Stimulated activated effector memory CD8-positive, alpha-beta T cell treated with anti-CD3 and anti-CD28 coated beads, Interleukin-12 subunit alpha, Interleukin-12 subunit beta, amount 100 ng/mL, for 72 hours (primary cell): ENCODE data around the gene CTTN.
"Not testable (repeated sequence)": the region's sequence is repeated elsewhere in the genome, so short reads cannot be mapped to it uniquely, and the experiment has no call there.

Experiments
- ATAC-seq: fragments of 150-1000 bp; cut with Tn5 transposase; 2 replicates; pipeline ENCODE4 v1.10.0; 2021
- DNase-seq, 2 donors: peaks; one replicate each; pipeline ENCODE4 v3.0.0; 2021 to 2022; ENCODE audit warnings: low spot score in 2 of 2
- H3K27ac Mint-ChIP-seq: one replicate; pipeline ENCODE4 v1.8.0; 2022; ENCODE audit warnings: mild to moderate bottlenecking, mixed read lengths
- H3K36me3 Mint-ChIP-seq: one replicate; pipeline ENCODE4 v1.8.0; 2022; ENCODE audit warnings: mild to moderate bottlenecking, mixed read lengths
- H3K4me1 Mint-ChIP-seq: one replicate; pipeline ENCODE4 v1.8.0; 2022; ENCODE audit warnings: mixed read lengths
- H3K4me3 Mint-ChIP-seq: one replicate; pipeline ENCODE4 v1.8.0; 2022; ENCODE audit warnings: mild to moderate bottlenecking, mixed read lengths
- H3K9me3 Mint-ChIP-seq: one replicate; pipeline ENCODE4 v1.8.0; 2022; ENCODE audit warnings: mixed read lengths

The CTTN gene

GRCh38 chr11:70368961-70369360 is 29.4 kb upstream of the CTTN start:
- ATAC-seq (no peak), DNase-seq (no peak)
- Mint-ChIP-seq H3K27ac (no peak overlapping the region), H3K4me1 (peaks cover 31% of the 10 kb centered on the region), H3K9me3 (peaks cover 4% of the 10 kb centered on the region), H3K4me3 (no peak overlapping the region), H3K36me3 (peaks cover 52% of the 10 kb centered on the region)

- H3K9me3 Mint-ChIP-seq, result peaks cover 4% of the 10 kb centered on the region
- DNase-seq (no peak), ATAC-seq (no peak)
- no peak overlapping the region for H3K4me3 Mint-ChIP-seq
- peaks cover 13% of the 10 kb centered on the region for H3K4me1 Mint-ChIP-seq
- peaks cover 55% of the 10 kb centered on the region for H3K36me3 Mint-ChIP-seq
- H3K27ac Mint-ChIP-seq, result no peak overlapping the region
Measured at GRCh38 chr11:70371241-70371640, 27.1 kb upstream of the CTTN start.

- ATAC-seq (no peak), DNase-seq (no peak)
- H3K9me3 Mint-ChIP-seq, result peaks cover 4% of the 10 kb centered on the region
- peaks cover 56% of the 10 kb centered on the region for H3K36me3 Mint-ChIP-seq
- peaks cover 10% of the 10 kb centered on the region for H3K4me1 Mint-ChIP-seq
- no peak overlapping the region for H3K27ac Mint-ChIP-seq
- no peak overlapping the region for H3K4me3 Mint-ChIP-seq
Measured at GRCh38 chr11:70372076-70372475, 26.3 kb upstream of the CTTN start.

- no peak for ATAC-seq
- H3K36me3 Mint-ChIP-seq, result peaks cover 96% of the 10 kb centered on the region
Measured at GRCh38 chr11:70376621-70377020, 21.7 kb upstream of the CTTN start.

GRCh38 chr11:70377645-70378044 is 20.7 kb upstream of the CTTN start:
- no peak for ATAC-seq
- H3K9me3 Mint-ChIP-seq, result no peaks in the 10 kb centered on the region
- no peak for DNase-seq
- H3K36me3 Mint-ChIP-seq, result peaks cover 98% of the 10 kb centered on the region
- H3K4me1 Mint-ChIP-seq, result no peaks in the 10 kb centered on the region
- no peak overlapping the region for H3K27ac Mint-ChIP-seq
- H3K4me3 Mint-ChIP-seq, result no peak overlapping the region

More at GRCh38 chr11:70376621-70377020, 21.7 kb upstream of the CTTN start:
- H3K4me1 Mint-ChIP-seq, result peaks cover under 1% of the 10 kb centered on the region
- H3K27ac Mint-ChIP-seq, result no peak overlapping the region
- DNase-seq, result no peak
- no peaks in the 10 kb centered on the region for H3K9me3 Mint-ChIP-seq
- no peak overlapping the region for H3K4me3 Mint-ChIP-seq

GRCh38 chr11:70378506-70379134 is 19.7 kb upstream of the CTTN start:
- no peak overlapping the region for H3K27ac Mint-ChIP-seq
- ATAC-seq, result no peak
- H3K4me3 Mint-ChIP-seq, result no peak overlapping the region
- peaks cover 94% of the 10 kb centered on the region for H3K36me3 Mint-ChIP-seq
- no peaks in the 10 kb centered on the region for H3K4me1 Mint-ChIP-seq
- DNase-seq, result no peak
- H3K9me3 Mint-ChIP-seq, result no peaks in the 10 kb centered on the region

GRCh38 chr11:70381350-70381749 is 17.0 kb upstream of the CTTN start:
- Mint-ChIP-seq H3K4me3 (no peak overlapping the region), H3K36me3 (peaks cover 79% of the 10 kb centered on the region), H3K9me3 (no peaks in the 10 kb centered on the region), H3K4me1 (no peaks in the 10 kb centered on the region), H3K27ac (peak overlapping the region; percentile 27)
- no peak for DNase-seq
- no peak for ATAC-seq

- DNase-seq (no peak), ATAC-seq (no peak)
- H3K4me1 Mint-ChIP-seq, result no peaks in the 10 kb centered on the region
- H3K4me3 Mint-ChIP-seq, result no peak overlapping the region
- H3K36me3 Mint-ChIP-seq, result peaks cover 71% of the 10 kb centered on the region
- H3K9me3 Mint-ChIP-seq, result no peaks in the 10 kb centered on the region
- peak overlapping the region; percentile 27 for H3K27ac Mint-ChIP-seq
Measured at GRCh38 chr11:70381872-70382861, 16.2 kb upstream of the CTTN start.

GRCh38 chr11:70383664-70384565 is 14.4 kb upstream of the CTTN start:
- H3K36me3 Mint-ChIP-seq, result peaks cover 53% of the 10 kb centered on the region
- no peaks in the 10 kb centered on the region for H3K4me1 Mint-ChIP-seq
- ATAC-seq (no peak), DNase-seq (no peak)
- H3K9me3 Mint-ChIP-seq, result peaks cover 3% of the 10 kb centered on the region
- no peak overlapping the region for H3K4me3 Mint-ChIP-seq
- no peak overlapping the region for H3K27ac Mint-ChIP-seq

GRCh38 chr11:70384566-70385152 is 13.7 kb upstream of the CTTN start:
- no peaks in the 10 kb centered on the region for H3K4me1 Mint-ChIP-seq
- DNase-seq (no peak), ATAC-seq (no peak)
- peak overlapping the region; percentile 56 for H3K27ac Mint-ChIP-seq
- H3K9me3 Mint-ChIP-seq, result peaks cover 3% of the 10 kb centered on the region
- peaks cover 46% of the 10 kb centered on the region for H3K36me3 Mint-ChIP-seq
- H3K4me3 Mint-ChIP-seq, result no peak overlapping the region

GRCh38 chr11:70387564-70387963 is 10.8 kb upstream of the CTTN start:
- Mint-ChIP-seq H3K4me1 (no peaks in the 10 kb centered on the region), H3K4me3 (no peak overlapping the region), H3K27ac (no peak overlapping the region), H3K9me3 (peaks cover 3% of the 10 kb centered on the region), H3K36me3 (peaks cover 19% of the 10 kb centered on the region)
- ATAC-seq (no peak), DNase-seq (no peak)

GRCh38 chr11:70389201-70389600 is 9.1 kb upstream of the CTTN start:
- peaks cover 7% of the 10 kb centered on the region for H3K36me3 Mint-ChIP-seq
- H3K4me3 Mint-ChIP-seq, result no peak overlapping the region
- no peak for ATAC-seq

GRCh38 chr11:70390882-70391281 is 7.4 kb upstream of the CTTN start:
- H3K4me3 Mint-ChIP-seq, H3K27ac Mint-ChIP-seq, H3K9me3 Mint-ChIP-seq, DNase-seq, ATAC-seq, H3K4me1 Mint-ChIP-seq, H3K36me3 Mint-ChIP-seq: not testable (repeated sequence)

More at GRCh38 chr11:70389201-70389600, 9.1 kb upstream of the CTTN start:
- H3K9me3 Mint-ChIP-seq, result peaks cover 3% of the 10 kb centered on the region
- no peak for DNase-seq
- no peaks in the 10 kb centered on the region for H3K4me1 Mint-ChIP-seq
- H3K27ac Mint-ChIP-seq, result no peak overlapping the region

- Mint-ChIP-seq H3K4me1 (peaks cover 15% of the 10 kb centered on the region), H3K27ac (no peak overlapping the region), H3K9me3 (no peaks in the 10 kb centered on the region), H3K36me3 (no peaks in the 10 kb centered on the region), H3K4me3 (no peak overlapping the region)
- no peak for ATAC-seq
- no peak for DNase-seq
Measured at GRCh38 chr11:70394211-70394950, 3.9 kb upstream of the CTTN start.
